Activated CD8-positive, alpha-beta memory T cell treated with anti-CD3 and anti-CD28 coated beads, Interleukin-2, amount 50 U/mL, for 4 hours (primary cell): Measurements from ENCODE around the gene KCNAB1.
"Not testable (repeated sequence)": the region's sequence is repeated elsewhere in the genome, so short reads cannot be mapped to it uniquely, and the experiment has no call there.

Experiments used
- DNase-seq: peaks from one replicate; pipeline ENCODE4 v3.0.0-alpha.2; 2020

The KCNAB1 gene

GRCh38 chr3:156226676-156227420 lies 106.5 kb downstream of the KCNAB1 start:
- no peak for DNase-seq

GRCh38 chr3:156227704-156228103 lies 107.3 kb downstream of the KCNAB1 start:
- no peak for DNase-seq

- no peak for DNase-seq
These were observed 110.0 kb downstream of the KCNAB1 start for GRCh38 chr3:156230278-156230900.

DNA sequence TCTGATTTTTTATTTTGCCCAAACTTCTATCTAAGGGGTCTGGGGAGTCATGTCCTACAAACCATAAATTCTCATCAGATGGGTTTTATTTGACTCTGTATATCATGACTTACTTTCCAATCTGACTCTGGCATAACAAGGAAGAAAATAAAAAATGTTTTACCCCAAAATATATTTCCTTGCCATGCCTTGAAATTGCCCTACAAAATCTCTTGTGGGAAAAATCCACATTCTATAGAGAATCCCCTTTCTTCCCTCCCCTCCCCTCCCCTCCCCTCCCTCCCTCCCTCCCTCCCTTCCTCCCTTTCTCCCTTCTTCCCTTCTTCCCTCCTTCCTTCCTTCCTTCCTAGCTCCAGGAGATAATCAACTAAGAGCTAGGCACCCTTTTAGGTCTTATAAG lies 110.8 kb downstream of the KCNAB1 start:
- not testable (repeated sequence) for DNase-seq

DNA sequence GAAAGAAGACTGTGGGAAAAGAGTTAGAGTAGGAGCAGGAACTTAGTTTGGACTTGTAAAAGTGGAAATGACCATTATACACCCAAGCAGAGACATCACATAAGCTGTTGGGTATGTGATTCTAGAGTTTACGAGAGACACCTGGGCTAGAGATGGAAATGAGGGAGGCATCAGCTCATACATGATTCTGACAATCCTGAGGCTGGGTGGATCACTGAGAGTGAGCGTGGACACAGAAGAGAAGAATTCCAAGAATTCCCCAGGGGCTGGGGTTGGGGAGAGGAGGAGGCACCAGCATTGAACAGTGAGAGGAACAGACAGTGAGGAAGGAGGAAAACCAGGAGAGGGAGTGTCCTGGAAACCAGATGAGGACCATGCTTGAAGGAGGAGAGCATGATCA lies 113.5 kb downstream of the KCNAB1 start:
- DNase-seq = no peak

- no peak for DNase-seq
These were observed 116.3 kb downstream of the KCNAB1 start for GRCh38 chr3:156236556-156237260.

DNA sequence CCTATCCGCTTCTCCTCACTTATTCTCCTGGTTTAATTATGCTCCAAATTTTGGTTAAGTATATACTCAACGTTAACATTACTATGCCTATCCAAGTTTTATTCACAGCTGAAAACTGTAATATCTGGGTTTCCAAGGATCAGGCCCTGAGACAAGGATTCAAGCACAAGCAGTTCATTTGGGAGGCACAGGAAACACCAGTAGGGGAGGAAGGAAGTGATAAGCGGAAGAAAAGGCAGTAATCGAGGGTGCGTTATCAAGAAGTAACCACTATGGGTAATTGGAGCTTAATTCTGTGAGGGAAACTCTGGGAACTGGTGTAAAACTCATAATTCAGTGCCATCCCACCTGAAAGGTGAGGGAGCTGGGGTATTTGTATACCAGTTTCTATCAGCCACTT lies 120.3 kb downstream of the KCNAB1 start:
- DNase-seq = no peak

GRCh38 chr3:156246961-156247725 lies 126.8 kb downstream of the KCNAB1 start:
- no peak for DNase-seq

- no peak for DNase-seq
These were observed 130.2 kb downstream of the KCNAB1 start for GRCh38 chr3:156250550-156250949.

GRCh38 chr3:156251424-156251823 lies 131.0 kb downstream of the KCNAB1 start:
- no peak for DNase-seq

- DNase-seq = no peak
These were observed 132.3 kb downstream of the KCNAB1 start for GRCh38 chr3:156252656-156253055.

DNA sequence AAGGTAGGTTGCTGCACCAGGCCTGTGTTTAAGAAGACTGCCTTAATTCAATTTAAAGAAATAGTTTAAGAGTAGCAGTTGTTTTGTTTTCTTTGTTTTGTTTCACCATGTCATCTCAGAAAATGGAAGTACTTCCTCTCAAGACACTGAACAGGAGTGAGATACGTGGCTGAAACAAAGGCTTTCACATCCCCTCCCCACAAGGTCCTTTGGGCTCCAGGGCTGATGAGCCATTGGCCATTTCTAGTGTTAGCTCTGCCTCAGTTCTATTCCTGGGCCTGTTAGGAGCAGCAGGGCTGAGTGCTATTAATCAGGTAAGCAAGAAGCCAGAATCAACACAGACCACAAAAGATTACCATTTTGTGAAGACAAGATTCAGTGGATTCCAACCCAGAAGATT lies 132.8 kb downstream of the KCNAB1 start:
- DNase-seq = no peak

- DNase-seq = no peak
These were observed 135.9 kb downstream of the KCNAB1 start for GRCh38 chr3:156256256-156256655.

- no peak for DNase-seq
These were observed 136.6 kb downstream of the KCNAB1 start for GRCh38 chr3:156256945-156257344.

- DNase-seq = no peak
These were observed 137.9 kb downstream of the KCNAB1 start for GRCh38 chr3:156258301-156258700.

GRCh38 chr3:156259896-156260295 lies 139.5 kb downstream of the KCNAB1 start:
- no peak for DNase-seq

DNA sequence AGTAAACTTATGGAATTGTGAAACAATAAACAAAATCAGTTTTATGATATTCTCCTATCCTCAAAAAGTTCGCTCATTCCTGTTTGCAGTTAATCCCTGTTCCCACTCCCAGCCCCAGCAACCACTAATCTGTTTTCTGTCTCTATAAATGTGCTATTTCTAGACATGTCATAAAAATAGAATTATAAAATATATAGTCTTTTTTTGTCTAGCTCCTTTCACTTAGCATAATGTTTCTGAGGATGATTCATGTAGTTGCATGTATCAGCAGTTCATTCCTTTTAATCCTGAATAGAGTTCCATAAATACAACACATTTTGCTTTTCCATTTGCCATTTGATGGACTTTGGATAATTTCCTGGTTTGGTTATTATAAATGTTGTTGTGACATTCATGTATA lies 140.0 kb downstream of the KCNAB1 start:
- DNase-seq = no peak

DNA sequence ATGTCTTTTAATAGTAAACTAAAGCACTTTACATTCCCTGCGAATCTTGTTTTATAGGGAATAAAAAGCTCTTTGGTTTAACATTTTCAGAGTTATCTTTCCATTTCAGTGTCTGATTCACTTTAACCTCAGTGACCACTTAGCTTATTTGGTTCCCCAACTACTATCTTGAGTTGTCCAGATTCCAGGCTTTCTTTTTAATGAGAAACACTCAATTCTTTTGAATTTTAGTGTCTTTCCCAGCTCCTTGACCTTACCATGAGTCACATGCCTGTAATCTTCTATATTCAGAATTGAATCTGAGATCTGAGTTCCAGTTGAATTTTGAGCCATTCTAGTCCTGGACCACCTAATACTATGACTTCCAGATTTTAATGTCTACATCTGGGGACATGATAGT lies 144.4 kb downstream of the KCNAB1 start:
- DNase-seq = no peak

DNA sequence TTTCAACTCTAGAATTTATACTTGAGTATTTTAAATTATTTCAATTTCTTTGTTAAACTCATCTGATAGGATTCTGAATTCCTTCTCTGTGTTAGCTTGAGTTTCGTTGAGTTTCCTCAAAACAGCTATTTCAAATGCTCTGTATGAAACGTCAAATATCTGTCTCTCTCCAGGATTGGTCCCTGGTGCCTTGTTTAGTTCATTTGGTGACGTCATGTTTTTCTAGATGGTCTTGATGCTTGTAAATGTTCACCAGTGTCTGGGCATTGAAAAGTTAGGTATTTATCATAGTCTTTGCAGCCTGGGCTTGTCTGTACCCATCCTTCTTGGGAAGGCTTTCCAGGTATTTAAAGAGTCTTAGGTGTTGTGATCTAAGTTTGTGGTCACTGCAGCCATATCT lies 151.1 kb downstream of the KCNAB1 start:
- DNase-seq = no peak

GRCh38 chr3:156271995-156272719 lies 151.8 kb downstream of the KCNAB1 start:
- DNase-seq = no peak

- DNase-seq = no peak
These were observed 152.8 kb downstream of the KCNAB1 start for GRCh38 chr3:156273111-156273694.

DNA sequence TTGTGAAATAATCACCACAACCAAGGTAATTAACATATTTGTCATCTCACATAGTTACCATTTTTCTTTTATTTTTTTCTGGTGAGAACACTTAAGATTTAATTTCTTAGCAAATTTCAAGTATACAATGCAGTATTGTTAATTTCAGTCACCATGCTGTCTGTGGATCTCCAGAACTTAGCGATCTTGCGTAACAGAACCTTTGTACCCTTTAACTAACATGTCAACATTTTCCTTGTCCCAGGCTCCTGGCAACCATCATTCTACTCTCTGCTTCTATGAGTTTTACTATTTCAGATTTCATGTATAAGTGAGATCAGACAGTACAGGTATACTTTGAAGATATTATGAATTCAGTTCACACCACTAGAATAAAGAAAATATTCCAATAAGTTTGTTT lies 154.4 kb downstream of the KCNAB1 start:
- DNase-seq = no peak
